HT-29 (cell line): Measurements from ENCODE around the gene SELENOW. TPM values are rescaled to one million over a fixed set of nuclear protein-coding genes. Genes with fewer than 3 reads are reported as not detected.
"Not testable (repeated sequence)": the region's sequence is repeated elsewhere in the genome, so short reads cannot be mapped to it uniquely, and the experiment has no call there.

Source experiments
- DNase-seq: peaks from one replicate; pipeline ENCODE4 v3.0.0-alpha.2; 2015; ENCODE audit warnings: low spot score
- total RNA-seq: library from RNA; depleted of rRNA; stranded (reverse); fragments of >200 nt; shearing (Covaris generic); gene quantifications from 2 replicates; pipeline ENCODE4 v1.2.3, GENCODE V29; 2014

Gene SELENOW
- total RNA-seq, 1 experiment from 2014 or later = 492 TPM

- DNase-seq = no peak
Observed at GRCh38 chr19:47781590-47782262, 3.2 kb downstream of the SELENOW start.

DNA sequence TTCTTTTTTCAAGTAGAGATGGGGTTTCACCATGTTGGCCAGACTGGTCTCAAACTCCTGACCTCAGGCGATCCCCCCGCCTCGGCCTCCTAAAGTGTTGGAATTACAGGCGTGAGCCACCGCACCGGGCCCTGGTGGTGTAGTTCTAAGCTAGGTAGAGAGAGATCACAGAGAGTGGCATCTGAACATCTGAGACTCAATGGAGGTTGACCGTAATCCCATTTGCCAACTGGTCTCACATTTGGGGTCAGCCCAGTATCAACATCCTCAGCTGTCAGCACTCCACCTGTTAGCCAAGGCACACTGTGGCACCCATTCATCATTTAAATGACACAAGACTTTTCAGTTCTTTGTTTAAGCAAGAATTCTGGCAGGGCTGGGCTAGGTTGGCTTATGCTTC is 8.1 kb downstream of the SELENOW start:
- no peak for DNase-seq

GRCh38 chr19:47787307-47787706 is 8.8 kb downstream of the SELENOW start:
- DNase-seq = not testable (repeated sequence)

GRCh38 chr19:47789811-47790210 is 11.3 kb downstream of the SELENOW start:
- not testable (repeated sequence) for DNase-seq

- DNase-seq = peak; percentile 89
Observed at GRCh38 chr19:47790398-47790814, 11.9 kb downstream of the SELENOW start.

DNA sequence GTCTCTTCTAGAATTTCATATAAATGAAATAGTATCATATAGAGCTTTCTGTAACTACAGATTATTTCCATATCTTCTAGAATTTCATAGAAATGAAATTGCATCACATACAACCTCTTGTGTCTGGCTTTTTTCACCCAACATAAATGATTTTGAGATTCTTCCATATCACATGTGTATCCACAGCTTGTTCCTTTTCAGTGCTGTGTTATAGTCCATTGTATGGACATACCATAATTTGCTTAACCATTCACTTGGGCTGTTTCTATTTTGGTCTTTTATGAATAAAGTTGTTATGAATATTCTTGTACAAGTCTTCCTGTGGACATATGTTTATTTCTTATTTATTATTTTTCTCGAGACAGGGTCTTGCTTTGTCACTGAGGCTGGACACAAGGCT is 14.1 kb downstream of the SELENOW start:
- no peak for DNase-seq

DNA sequence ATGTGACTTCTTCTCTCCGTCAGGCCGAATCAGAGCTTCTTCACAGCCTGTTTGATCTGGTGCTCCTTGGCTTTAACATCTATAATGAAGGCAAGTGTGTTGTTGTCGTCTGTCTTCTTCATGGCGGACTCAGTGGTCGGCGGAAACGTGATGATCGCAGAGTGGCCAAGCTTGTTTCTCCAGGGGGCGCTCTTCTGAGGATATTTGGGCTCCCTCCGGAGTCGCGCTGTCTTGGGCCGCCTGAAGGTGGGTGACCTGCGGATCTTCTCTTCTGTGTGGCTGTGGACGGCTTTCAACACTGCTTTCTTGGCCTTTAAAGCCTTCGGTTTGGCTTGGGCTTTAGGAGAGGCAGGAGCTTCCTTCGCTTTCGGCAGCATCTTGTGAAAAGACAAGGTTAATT is 16.0 kb downstream of the SELENOW start:
- no peak for DNase-seq

GRCh38 chr19:47796785-47797184 is 18.3 kb downstream of the SELENOW start:
- DNase-seq = no peak

GRCh38 chr19:47797996-47798903 is 19.7 kb downstream of the SELENOW start:
- DNase-seq = no peak

DNA sequence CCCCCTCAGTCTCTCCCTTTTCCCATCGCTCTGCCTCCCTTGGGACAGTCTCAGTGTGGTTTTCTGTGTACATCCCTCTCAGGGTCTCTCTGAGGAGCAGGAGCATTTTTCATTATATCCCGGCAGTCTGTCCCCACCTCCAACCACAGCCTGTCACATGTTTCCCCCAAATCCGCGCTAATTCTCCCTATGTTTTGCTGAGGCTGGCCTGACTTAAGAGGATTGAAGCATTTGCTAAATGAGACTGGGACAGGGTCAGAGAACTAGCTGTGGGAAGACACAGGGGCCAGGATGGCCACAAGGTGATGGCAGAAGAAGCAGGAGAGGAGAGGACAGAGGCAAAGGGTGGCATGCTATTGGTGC is 20.4 kb downstream of the SELENOW start:
- no peak for DNase-seq

- DNase-seq = no peak
Observed at GRCh38 chr19:47801270-47801669, 22.8 kb downstream of the SELENOW start.

- no peak for DNase-seq
Observed at GRCh38 chr19:47802521-47803043, 24.1 kb downstream of the SELENOW start.

GRCh38 chr19:47803148-47803547 is 24.6 kb downstream of the SELENOW start:
- not testable (repeated sequence) for DNase-seq

GRCh38 chr19:47803671-47804070 is 25.2 kb downstream of the SELENOW start:
- not testable (repeated sequence) for DNase-seq

DNA sequence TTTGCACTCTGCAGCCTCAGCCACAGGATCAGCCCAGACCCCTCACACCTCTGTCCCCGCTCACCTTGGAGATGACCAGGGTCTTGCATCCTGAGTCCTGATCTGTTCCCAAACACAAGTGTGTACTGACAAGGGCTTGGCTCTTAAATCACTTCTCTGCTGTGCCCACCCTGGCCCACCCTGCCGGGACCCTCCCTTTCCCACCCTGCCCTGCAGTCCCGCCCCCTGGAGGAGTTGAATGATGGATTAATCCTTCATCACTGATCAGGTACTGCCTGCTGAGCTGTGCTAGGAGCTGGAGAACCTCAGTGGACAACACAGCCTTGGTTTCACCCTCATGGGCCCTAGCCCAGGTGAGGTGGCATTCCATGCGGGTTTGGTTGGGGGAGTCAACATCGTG is 25.9 kb downstream of the SELENOW start, which contains the start of gene TPRX1:
Gene TPRX1 (minus strand): TSS at position 101 of the 400 bp plus-strand sequence. CDS start 12 bp downstream, at position 89.
- DNase-seq = not testable (repeated sequence)

GRCh38 chr19:47805313-47805712 is 26.8 kb downstream of the SELENOW start:
- DNase-seq = no peak

DNA sequence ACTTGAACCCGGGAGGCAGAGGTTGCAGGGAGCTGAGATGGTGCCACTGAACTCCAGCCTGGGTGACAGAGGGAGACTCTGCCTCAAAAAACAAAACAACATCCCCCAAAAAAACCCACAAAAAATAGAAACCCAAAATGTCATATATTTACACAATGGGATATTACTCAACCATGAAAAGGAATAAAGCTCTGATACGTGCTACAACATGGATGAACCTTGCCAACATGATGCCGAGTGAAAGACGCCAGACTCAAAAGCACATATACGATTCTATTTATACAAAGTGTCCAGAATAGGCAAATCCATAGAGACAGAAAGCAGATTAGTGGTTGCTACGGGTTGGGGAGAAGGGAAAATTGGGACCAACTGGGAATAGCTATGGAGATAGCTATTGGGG is 27.9 kb downstream of the SELENOW start:
- DNase-seq = no peak

DNA sequence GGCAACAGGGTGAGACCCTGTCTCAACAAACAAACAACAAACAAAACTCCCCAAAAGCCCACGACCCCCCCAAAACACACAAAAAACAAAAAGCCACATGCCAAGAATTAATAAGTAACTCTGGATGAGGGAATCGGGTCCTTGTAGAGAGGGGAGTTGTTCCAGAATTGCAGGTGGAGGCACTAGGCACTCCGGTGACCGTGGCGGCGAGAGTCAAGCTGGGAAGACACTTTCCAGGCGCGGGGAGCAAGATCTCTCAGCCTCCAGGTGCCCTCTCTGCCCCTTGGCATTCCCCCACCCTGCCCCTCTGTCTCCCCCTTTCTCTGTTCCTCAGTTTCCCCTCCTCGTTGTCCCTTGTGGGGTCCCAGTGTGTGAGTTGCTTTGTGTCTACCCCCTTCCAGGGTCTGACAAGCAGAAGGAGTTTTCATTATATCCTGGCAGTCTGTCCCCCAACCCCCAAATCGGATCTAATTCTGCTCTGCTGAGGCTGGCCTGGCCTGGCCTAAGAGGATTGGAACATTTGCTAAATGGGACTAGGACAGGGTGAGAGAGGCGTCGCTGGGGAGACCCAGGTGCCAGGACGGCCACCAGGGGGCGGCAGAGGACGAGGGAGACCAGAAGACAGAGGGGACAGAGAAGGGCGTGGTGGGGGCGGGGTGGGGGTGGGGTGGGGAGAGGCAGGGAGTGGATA is 34.9 kb downstream of the SELENOW start:
- DNase-seq = peak; percentile 90

- no peak for DNase-seq
Observed at GRCh38 chr19:47813995-47814328, 35.5 kb downstream of the SELENOW start.

DNA sequence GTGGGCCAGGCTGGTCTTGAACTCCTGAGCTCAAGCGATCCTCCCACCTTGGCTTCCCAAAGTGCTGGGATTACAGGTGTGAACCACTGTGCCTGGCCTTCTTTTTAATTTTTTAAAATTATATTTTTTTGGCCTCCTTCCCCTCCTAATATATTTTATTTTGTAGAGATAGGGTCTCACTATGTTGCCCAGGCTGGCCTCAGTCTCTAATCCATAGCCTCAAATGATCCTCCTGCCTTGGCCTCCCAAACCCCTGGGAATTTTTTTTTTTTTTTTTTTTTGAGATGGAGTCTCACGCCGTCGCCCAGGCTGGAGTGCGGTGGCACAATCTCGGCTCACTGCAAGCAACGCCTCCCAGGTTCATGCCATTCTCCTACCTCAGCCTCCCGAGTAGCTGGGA is 37.8 kb downstream of the SELENOW start:
- DNase-seq = not testable (repeated sequence)

GRCh38 chr19:47818221-47818620 is 39.7 kb downstream of the SELENOW start:
- not testable (repeated sequence) for DNase-seq

DNA sequence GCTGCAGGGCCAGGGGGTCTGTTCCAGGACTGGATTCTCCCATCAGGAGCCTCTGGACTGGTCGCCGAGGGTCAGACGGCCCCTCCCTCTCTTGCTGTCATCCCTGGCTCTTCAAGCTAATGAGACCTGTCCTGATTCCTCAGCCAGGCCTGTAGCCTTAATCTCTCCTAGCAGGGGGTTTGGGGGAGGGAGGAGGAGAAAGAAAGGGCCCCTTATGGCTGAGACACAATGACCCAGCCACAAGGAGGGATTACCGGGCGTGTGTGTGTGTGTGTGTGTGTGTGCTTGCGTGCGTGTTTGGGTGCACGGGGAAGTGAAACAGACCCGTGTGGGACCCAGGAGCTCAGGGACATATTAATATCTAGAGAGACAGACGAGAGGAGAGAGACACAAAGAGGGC is 41.4 kb downstream of the SELENOW start:
- DNase-seq = no peak
